SK-N-SH (cell line): Measurements from ENCODE around the gene NDRG2. TPM values are rescaled to one million over a fixed set of nuclear protein-coding genes. Genes with fewer than 3 reads are reported as not detected.

Experiments
- CTCF ChIA-PET: fragments of 300-600, 350-600 bp; formaldehyde crosslinking; extraction: SDS; loops from one replicate; lab custom pipeline; 2021; lab: Yijun Ruan, JAX
- POLR2A ChIA-PET: fragments of 350-600 bp; sonication (Branson Sonifier 250); formaldehyde crosslinking; extraction: SDS; loops from one replicate; lab custom pipeline; 2020; ENCODE audit warnings: antibody characterized with exemption, inconsistent platforms; lab: Yijun Ruan, JAX
- DNase-seq: peaks from one replicate; pipeline ENCODE4 v3.0.0; 2012
- H2AFZ ChIP-seq: fragments of 200-600 bp; sonication (generic); 2 replicates; pipeline ENCODE4 v1.8.1; 2016; ENCODE audit warnings: antibody characterized with exemption, mild to moderate bottlenecking, low read depth
- H3F3A ChIP-seq: fragments of 200-600 bp; sonication (generic); replicated peaks from 2 replicates; pipeline ENCODE3; 2016; ENCODE audit warnings: antibody characterized with exemption, mild to moderate bottlenecking; ENCODE audit not compliant: insufficient read depth
- H3K27ac ChIP-seq, 2 experiments: fragments of 200-500 bp in 1 of 2; fragments of 200-600 bp in 1 of 2; sonication (Bioruptor generic) in 1 of 2; sonication (generic), shearing (Covaris generic) in 1 of 2; 2 replicates each; pipeline versions ENCODE4 v1.5.1 to v1.6.1; 2014 to 2016; ENCODE audit warnings: low read depth in 2 of 2, inconsistent platforms in 1 of 2, low read length in 1 of 2, mild to moderate bottlenecking in 1 of 2, mixed read lengths in 1 of 2
- H3K27me3 ChIP-seq: fragments of 200-600 bp; sonication (generic), shearing (Covaris generic); 2 replicates; pipeline ENCODE4 v1.6.1; 2016; ENCODE audit warnings: mixed run types; ENCODE audit not compliant: insufficient read depth
- H3K36me3 ChIP-seq, 2 experiments: fragments of 200-500 bp in 1 of 2; fragments of 200-600 bp in 1 of 2; sonication (Bioruptor generic) in 1 of 2; sonication (generic) in 1 of 2; replicated peaks in 1 of 2; 2 replicates each; pipeline versions ENCODE3 to v1.5.1; 2014 to 2016; ENCODE audit warnings: low read length in 1 of 2, mild to moderate bottlenecking in 1 of 2; ENCODE audit not compliant: insufficient read depth in 2 of 2, control insufficient read depth in 1 of 2
- H3K4me1 ChIP-seq, 2 experiments: fragments of 200-500 bp in 1 of 2; fragments of 200-600 bp in 1 of 2; sonication (Bioruptor generic) in 1 of 2; sonication (generic), shearing (Covaris generic) in 1 of 2; 2 replicates each; pipeline versions ENCODE4 v1.5.1 to v1.6.1; 2014 to 2016; ENCODE audit warnings: low read depth in 1 of 2, low read length in 1 of 2, mixed run types in 1 of 2; ENCODE audit not compliant: insufficient read depth in 2 of 2, control insufficient read depth in 1 of 2
- H3K4me2 ChIP-seq: fragments of 200-600 bp; sonication (generic), shearing (Covaris generic); 2 replicates; pipeline ENCODE4 v1.6.1; 2017; ENCODE audit warnings: mixed run types
- H3K4me3 ChIP-seq, 2 experiments: fragments of 200-500 bp in 1 of 2; fragments of 200-600 bp in 1 of 2; sonication (Bioruptor generic) in 1 of 2; sonication (generic), shearing (Covaris generic) in 1 of 2; 2 replicates each; pipeline versions ENCODE4 v1.5.1 to v1.8.1; 2014 to 2016; ENCODE audit warnings: low read depth in 2 of 2, inconsistent platforms in 1 of 2, low read length in 1 of 2, mild to moderate bottlenecking in 1 of 2, mixed read lengths in 1 of 2, moderate library complexity in 1 of 2
- H3K79me2 ChIP-seq: fragments of 200-600 bp; sonication (generic); 2 replicates; pipeline ENCODE4 v1.8.1; 2017; ENCODE audit warnings: mild to moderate bottlenecking; ENCODE audit not compliant: insufficient read depth
- H3K9ac ChIP-seq: fragments of 200-600 bp; sonication (generic); 2 replicates; pipeline ENCODE4 v1.6.1; 2017; ENCODE audit warnings: mixed run types
- H3K9me2 ChIP-seq: fragments of 200-600 bp; sonication (generic); 2 replicates; pipeline ENCODE4 v1.6.1; 2017; ENCODE audit warnings: mixed run types
- H3K9me3 ChIP-seq: fragments of 200-600 bp; sonication (generic); 2 replicates; pipeline ENCODE4 v1.6.1; 2017; ENCODE audit warnings: mixed run types, mild to moderate bottlenecking, moderate library complexity
- H4K20me1 ChIP-seq: fragments of 200-600 bp; sonication (generic); 2 replicates; pipeline ENCODE4 v1.6.1; 2017; ENCODE audit warnings: mild to moderate bottlenecking, mixed run types; ENCODE audit not compliant: insufficient read depth
- EP300 ChIP-seq, 2 experiments: IDR thresholded peaks; 2 replicates each; pipeline versions ENCODE4 v1.4.0 to v1.6.1; 2012; ENCODE audit warnings: borderline replicate concordance in 1 of 2, low read depth in 1 of 2, low read length in 1 of 2
- EZH2phosphoT487 ChIP-seq: fragments of 200-600 bp; sonication (generic); IDR thresholded peaks from 2 replicates; pipeline ENCODE4 v1.6.1; 2017; ENCODE audit warnings: low read depth, mixed run types, mild to moderate bottlenecking, antibody characterized with exemption, moderate library complexity, borderline replicate concordance
- FOSL2 ChIP-seq: IDR thresholded peaks from 2 replicates; pipeline ENCODE4 v1.4.0; 2012; ENCODE audit warnings: low read depth, mild to moderate bottlenecking, moderate library complexity, borderline replicate concordance
- FOXJ3 ChIP-seq: sonication (generic); formaldehyde crosslinking; IDR thresholded peaks from 2 replicates; pipeline ENCODE4 v1.5.1; 2020; ENCODE audit warnings: mild to moderate bottlenecking, missing genetic modification reagents
- GATA2 ChIP-seq: sonication (generic); formaldehyde crosslinking; IDR thresholded peaks from 2 replicates; pipeline ENCODE4 v1.5.0; 2020; ENCODE audit warnings: mild to moderate bottlenecking, missing genetic modification reagents
- MAX ChIP-seq: IDR thresholded peaks from 2 replicates; pipeline ENCODE4 v1.4.0; 2012; ENCODE audit warnings: low read depth
- MXI1 ChIP-seq: IDR thresholded peaks from 2 replicates; pipeline ENCODE4 v1.6.1; 2012; ENCODE audit warnings: mild to moderate bottlenecking, low read depth, low read length, improper control_type of control experiment
- NFIC ChIP-seq: IDR thresholded peaks from 2 replicates; pipeline ENCODE4 v1.4.0; 2012; ENCODE audit warnings: borderline replicate concordance
- NRF1 ChIP-seq: IDR thresholded peaks from 2 replicates; pipeline ENCODE4 v1.6.1; 2012; ENCODE audit warnings: low read depth, mild to moderate bottlenecking, low read length
- RAD21 ChIP-seq: IDR thresholded peaks from 2 replicates; pipeline ENCODE4 v1.6.1; 2012; ENCODE audit warnings: mild to moderate bottlenecking, low read length
- REST ChIP-seq: IDR thresholded peaks from 2 replicates; pipeline ENCODE4 v1.6.1; 2012; ENCODE audit warnings: mild to moderate bottlenecking, low read depth, low read length, moderate library complexity
- RFX5 ChIP-seq: IDR thresholded peaks from 2 replicates; pipeline ENCODE4 v1.6.1; 2012; ENCODE audit warnings: mild to moderate bottlenecking, improper control_type of control experiment, low read length
- SMC3 ChIP-seq: IDR thresholded peaks from 2 replicates; pipeline ENCODE4 v1.6.1; 2012; ENCODE audit warnings: low read depth, low read length, improper control_type of control experiment
- TAF1 ChIP-seq: IDR thresholded peaks from 2 replicates; pipeline ENCODE4 v1.6.1; 2012; ENCODE audit warnings: low read depth, mild to moderate bottlenecking, low read length, moderate library complexity, borderline replicate concordance
- TCF12 ChIP-seq: IDR thresholded peaks from 2 replicates; pipeline ENCODE4 v1.4.0; 2012
- USF1 ChIP-seq: IDR thresholded peaks from 2 replicates; pipeline ENCODE4 v1.4.0; 2012; ENCODE audit warnings: low read depth, borderline replicate concordance
- YY1 ChIP-seq: IDR thresholded peaks from 2 replicates; pipeline ENCODE4 v1.4.0; 2012; ENCODE audit warnings: low read depth, mild to moderate bottlenecking
- ZBTB33 ChIP-seq: IDR thresholded peaks from 2 replicates; pipeline ENCODE4 v1.4.0; 2012; ENCODE audit warnings: low read depth, borderline replicate concordance
- WGBS: methylation state at CpG from one replicate; pipeline ENCODE4 v1.1.6; 2017; ENCODE audit warnings: low lambda C conversion rate; 5-methylcytosine and 5-hydroxymethylcytosine counted together
- polyA plus RNA-seq, 3 experiments: library from polyadenylated mRNA; depleted of rRNA; stranded (reverse); fragments of >200 nt; gene quantifications; 2 replicates each; pipeline ENCODE4 v1.2.3, GENCODE V29; 2012
- TF ChIP-seq, protein P1 (sequence below): fragments of 150-350 bp; IDR thresholded peaks from 2 replicates; pipeline ENCODE4 v1.6.1; 2017; ENCODE audit warnings: antibody characterized with exemption, low read length, low read depth, borderline replicate concordance
- TF ChIP-seq, protein P2 (sequence below): IDR thresholded peaks from 2 replicates; pipeline ENCODE4; 2012

Gene NDRG2
- polyA plus RNA-seq, 1 of the 3 experiments (the other 2 are of a cell fraction) = 15.8 TPM

GRCh38 chr14:21036751-21037150, 11.9 kb upstream of the NDRG2 start:
- H3F3A ChIP-seq = no peaks in the 10 kb centered on the region
- no peak overlapping the region for H2AFZ ChIP-seq
- no peaks in the 10 kb centered on the region for H3K9me3 ChIP-seq
- WGBS = 71% methylated on average over 5 of the region's 7 CpGs
- no peaks in the 10 kb centered on the region for H3K79me2 ChIP-seq
- no peaks in the 10 kb centered on the region for H3K9me2 ChIP-seq
- no peak overlapping the region for H3K4me3 ChIP-seq
- H4K20me1 ChIP-seq = no peaks in the 10 kb centered on the region
- H3K4me1 ChIP-seq = peaks cover 0 to 7% of the 10 kb centered on the region in 2 experiments; a peak in 2 of 4 replicates
- no peak for DNase-seq
- ChIA-PET CTCF (interaction anchor here (0.8 to 7.5 kb wide), 4 partner anchors 22 to 62 kb away, joined by 3 to 73 read pairs (median 8); partner anchors contain the start of gene ZNF219), POLR2A (interaction anchor here (1.0 kb wide), 1 partner anchor 19 kb away, joined by 3 read pairs; no protein-coding TSS in a partner anchor)
- H3K36me3 ChIP-seq = no peaks in the 10 kb centered on the region
- no peak overlapping the region for H3K9ac ChIP-seq
- H3K27me3 ChIP-seq = peaks cover 20% of the 10 kb centered on the region; the same call in 1 of the 2 replicates
- no peak for TF ChIP-seq MAX
- TF ChIP-seq, protein P1, sequence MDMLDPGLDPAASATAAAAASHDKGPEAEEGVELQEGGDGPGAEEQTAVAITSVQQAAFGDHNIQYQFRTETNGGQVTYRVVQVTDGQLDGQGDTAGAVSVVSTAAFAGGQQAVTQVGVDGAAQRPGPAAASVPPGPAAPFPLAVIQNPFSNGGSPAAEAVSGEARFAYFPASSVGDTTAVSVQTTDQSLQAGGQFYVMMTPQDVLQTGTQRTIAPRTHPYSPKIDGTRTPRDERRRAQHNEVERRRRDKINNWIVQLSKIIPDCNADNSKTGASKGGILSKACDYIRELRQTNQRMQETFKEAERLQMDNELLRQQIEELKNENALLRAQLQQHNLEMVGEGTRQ = no peak
- TF ChIP-seq USF1 = no peak
- no peak for TF ChIP-seq SMC3
- TF ChIP-seq EP300 (IDR thresholded peaks at IDR 0.05; ENCODE audit: borderline replicate concordance in 1 of 2, low read depth in 1 of 2, low read length in 1 of 2) = no peak
- TF ChIP-seq RAD21 = no peak
- no peak for TF ChIP-seq NRF1
- no peak for TF ChIP-seq NFIC
- TF ChIP-seq GATA2 (CRISPR knock-in tag) = no peak
- TF ChIP-seq YY1 = no peak
- TF ChIP-seq EZH2phosphoT487 = no peak
- no peak for TF ChIP-seq MXI1
- TF ChIP-seq REST = no peak
- TF ChIP-seq ZBTB33 = no peak
- TF ChIP-seq TAF1 = no peak
- TF ChIP-seq, protein P2, sequence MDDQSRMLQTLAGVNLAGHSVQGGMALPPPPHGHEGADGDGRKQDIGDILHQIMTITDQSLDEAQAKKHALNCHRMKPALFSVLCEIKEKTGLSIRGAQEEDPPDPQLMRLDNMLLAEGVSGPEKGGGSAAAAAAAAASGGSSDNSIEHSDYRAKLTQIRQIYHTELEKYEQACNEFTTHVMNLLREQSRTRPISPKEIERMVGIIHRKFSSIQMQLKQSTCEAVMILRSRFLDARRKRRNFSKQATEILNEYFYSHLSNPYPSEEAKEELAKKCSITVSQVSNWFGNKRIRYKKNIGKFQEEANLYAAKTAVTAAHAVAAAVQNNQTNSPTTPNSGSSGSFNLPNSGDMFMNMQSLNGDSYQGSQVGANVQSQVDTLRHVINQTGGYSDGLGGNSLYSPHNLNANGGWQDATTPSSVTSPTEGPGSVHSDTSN = no peak
- no peak for TF ChIP-seq FOSL2
- no peak for TF ChIP-seq FOXJ3 (CRISPR knock-in tag)
- TF ChIP-seq RFX5 = no peak
- TF ChIP-seq TCF12 = no peak
- H3K27ac ChIP-seq = no peak overlapping the region
- H3K4me2 ChIP-seq = no peak overlapping the region
